Calu3 (cell line): ENCODE data around the gene TAL1. TPM values are rescaled to one million over a fixed set of nuclear protein-coding genes. Genes with fewer than 3 reads are reported as not detected.

Experiments used
- BruUV-seq: library from RNA; stranded (reverse); fragments of 400-500 nt; replicated peaks from 2 replicates; lab custom pipeline; 2021; lab: Mats Ljungman, UMichigan
- CTCF ChIA-PET: fragments of 300-600 bp; sonication (Branson Sonifier 250); formaldehyde crosslinking; loops from one replicate; lab custom pipeline; 2022; ENCODE audit warnings: antibody characterized with exemption; lab: Charles Lee
- DNase-seq: peaks from one replicate; pipeline ENCODE4 v3.0.0; 2022
- H3K27ac Mint-ChIP-seq: one replicate; pipeline ENCODE4 v1.8.0; 2022; ENCODE audit warnings: mixed read lengths; ENCODE audit not compliant: unreplicated experiment
- H3K27me3 Mint-ChIP-seq: one replicate; pipeline ENCODE4 v1.8.0; 2022; ENCODE audit warnings: mixed read lengths; ENCODE audit not compliant: unreplicated experiment
- H3K36me3 Mint-ChIP-seq: one replicate; pipeline ENCODE4 v1.8.0; 2022; ENCODE audit warnings: mild to moderate bottlenecking, moderate library complexity, mixed read lengths; ENCODE audit not compliant: insufficient read depth, unreplicated experiment
- H3K4me1 Mint-ChIP-seq: one replicate; pipeline ENCODE4 v1.8.0; 2022; ENCODE audit warnings: mild to moderate bottlenecking, low read depth, mixed read lengths; ENCODE audit not compliant: unreplicated experiment
- H3K4me3 Mint-ChIP-seq: one replicate; pipeline ENCODE4 v1.8.0; 2022; ENCODE audit warnings: mild to moderate bottlenecking, low read depth, moderate library complexity, mixed read lengths; ENCODE audit not compliant: unreplicated experiment
- H3K9me3 Mint-ChIP-seq: one replicate; pipeline ENCODE4 v1.8.0; 2022; ENCODE audit warnings: low read depth, mixed read lengths; ENCODE audit not compliant: unreplicated experiment
- intact Hi-C: fragments of 100-400 bp; cut with micrococcal nuclease; formaldehyde crosslinking; loops from one replicate; pipeline ENCODE4 v1.10.0; 2022; ENCODE audit not compliant: unreplicated experiment
- total RNA-seq: library from RNA; stranded (reverse); gene quantifications from 2 replicates; pipeline ENCODE4 v1.2.3, GENCODE V29; 2022
- TF ChIP-seq, protein P1 (sequence below): fragments of 200-600 bp; IDR thresholded peaks from one replicate; pipeline ENCODE4 v1.8.0; 2022; ENCODE audit warnings: antibody characterized with exemption; ENCODE audit not compliant: unreplicated experiment

Gene TAL1
- total RNA-seq, 1 experiment from 2014 or later: not detected

DNA sequence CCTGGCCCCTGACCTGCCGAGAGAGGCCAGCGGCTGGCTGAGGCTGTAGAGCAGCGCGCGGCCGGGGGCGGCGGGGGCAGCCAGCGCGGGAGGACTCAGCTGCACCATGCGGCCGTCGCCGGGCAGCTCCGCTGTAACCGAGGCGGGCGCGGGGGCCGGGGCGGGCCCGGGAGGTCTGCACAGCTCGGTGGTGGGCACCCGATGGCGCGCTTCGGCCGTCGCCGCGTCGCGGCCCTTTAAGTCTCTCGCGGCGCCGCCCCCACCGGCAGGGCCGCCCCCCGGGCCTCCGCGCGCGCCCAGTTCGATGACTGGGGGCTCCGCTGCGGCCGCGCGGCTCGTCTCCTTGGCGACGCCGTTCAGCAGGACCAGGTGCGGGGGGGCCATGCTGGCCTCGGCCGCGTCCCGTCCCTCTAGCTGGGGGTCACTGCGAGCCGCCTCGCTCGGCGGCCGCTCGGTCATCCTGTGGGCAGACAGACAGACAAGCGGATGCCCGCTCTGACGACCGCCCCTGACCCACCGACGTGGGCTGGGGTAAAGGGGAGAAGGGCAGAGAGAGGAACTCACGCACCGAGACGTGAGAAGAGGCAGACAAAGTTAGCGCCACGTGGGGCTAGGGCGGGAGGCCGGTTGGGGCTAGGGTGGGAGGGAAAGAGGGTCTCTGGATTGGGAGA is 6.5 kb downstream of the TAL1 start:
- H3K27ac Mint-ChIP-seq: no peak overlapping the region
- H3K36me3 Mint-ChIP-seq: no peaks in the 10 kb centered on the region
- H3K9me3 Mint-ChIP-seq: no peaks in the 10 kb centered on the region
- intact Hi-C loops: no loop called here
- CTCF ChIA-PET: interaction anchor here (1.2 kb wide), 1 partner anchor 33 kb away, joined by 4 read pairs; no protein-coding TSS in a partner anchor
- BruUV-seq: no TSS peak
- no peak for DNase-seq
- H3K27me3 Mint-ChIP-seq: no peaks in the 10 kb centered on the region
- H3K4me3 Mint-ChIP-seq: no peak overlapping the region
- H3K4me1 Mint-ChIP-seq: no peaks in the 10 kb centered on the region
- TF ChIP-seq, protein P1, sequence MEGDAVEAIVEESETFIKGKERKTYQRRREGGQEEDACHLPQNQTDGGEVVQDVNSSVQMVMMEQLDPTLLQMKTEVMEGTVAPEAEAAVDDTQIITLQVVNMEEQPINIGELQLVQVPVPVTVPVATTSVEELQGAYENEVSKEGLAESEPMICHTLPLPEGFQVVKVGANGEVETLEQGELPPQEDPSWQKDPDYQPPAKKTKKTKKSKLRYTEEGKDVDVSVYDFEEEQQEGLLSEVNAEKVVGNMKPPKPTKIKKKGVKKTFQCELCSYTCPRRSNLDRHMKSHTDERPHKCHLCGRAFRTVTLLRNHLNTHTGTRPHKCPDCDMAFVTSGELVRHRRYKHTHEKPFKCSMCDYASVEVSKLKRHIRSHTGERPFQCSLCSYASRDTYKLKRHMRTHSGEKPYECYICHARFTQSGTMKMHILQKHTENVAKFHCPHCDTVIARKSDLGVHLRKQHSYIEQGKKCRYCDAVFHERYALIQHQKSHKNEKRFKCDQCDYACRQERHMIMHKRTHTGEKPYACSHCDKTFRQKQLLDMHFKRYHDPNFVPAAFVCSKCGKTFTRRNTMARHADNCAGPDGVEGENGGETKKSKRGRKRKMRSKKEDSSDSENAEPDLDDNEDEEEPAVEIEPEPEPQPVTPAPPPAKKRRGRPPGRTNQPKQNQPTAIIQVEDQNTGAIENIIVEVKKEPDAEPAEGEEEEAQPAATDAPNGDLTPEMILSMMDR: no peak

DNA sequence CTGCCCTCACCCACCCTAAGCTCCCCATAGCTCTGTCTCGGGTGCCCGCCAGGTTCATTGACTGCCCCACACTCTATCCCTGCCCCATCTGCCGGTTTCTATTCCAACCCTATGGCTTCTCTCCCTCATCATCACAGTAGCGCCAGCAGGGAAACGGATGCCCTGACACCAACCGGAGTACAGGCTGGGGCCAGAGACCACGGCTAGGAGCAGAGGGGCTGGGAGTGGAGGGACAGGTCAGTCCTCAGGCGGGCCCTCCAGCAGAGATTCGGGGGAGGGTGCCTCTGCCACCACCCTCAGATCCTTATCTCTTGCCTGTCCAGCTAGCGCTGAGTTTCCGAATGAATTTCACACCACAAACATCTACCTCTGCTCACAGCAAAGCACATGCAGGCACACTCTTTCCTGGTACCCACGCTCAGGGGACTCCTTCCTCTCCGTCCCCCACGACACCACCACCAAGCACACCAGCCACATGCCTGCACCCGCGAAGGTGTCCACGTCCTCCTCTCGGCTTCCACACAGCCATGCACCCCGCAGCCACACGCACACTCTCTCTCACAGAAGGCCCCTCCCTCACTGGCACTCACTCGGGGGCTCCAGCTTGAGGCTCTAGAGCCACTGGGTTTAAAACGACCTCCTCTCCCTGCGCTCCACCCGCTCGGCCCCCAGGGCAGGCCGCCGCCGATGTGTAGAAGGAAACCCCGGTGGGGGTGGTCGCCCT is 7.2 kb downstream of the TAL1 start:
- CTCF ChIA-PET: interaction anchor here (1.2 kb wide), 1 partner anchor 32 kb away, joined by 4 read pairs; no protein-coding TSS in a partner anchor
- BruUV-seq: no TSS peak

DNA sequence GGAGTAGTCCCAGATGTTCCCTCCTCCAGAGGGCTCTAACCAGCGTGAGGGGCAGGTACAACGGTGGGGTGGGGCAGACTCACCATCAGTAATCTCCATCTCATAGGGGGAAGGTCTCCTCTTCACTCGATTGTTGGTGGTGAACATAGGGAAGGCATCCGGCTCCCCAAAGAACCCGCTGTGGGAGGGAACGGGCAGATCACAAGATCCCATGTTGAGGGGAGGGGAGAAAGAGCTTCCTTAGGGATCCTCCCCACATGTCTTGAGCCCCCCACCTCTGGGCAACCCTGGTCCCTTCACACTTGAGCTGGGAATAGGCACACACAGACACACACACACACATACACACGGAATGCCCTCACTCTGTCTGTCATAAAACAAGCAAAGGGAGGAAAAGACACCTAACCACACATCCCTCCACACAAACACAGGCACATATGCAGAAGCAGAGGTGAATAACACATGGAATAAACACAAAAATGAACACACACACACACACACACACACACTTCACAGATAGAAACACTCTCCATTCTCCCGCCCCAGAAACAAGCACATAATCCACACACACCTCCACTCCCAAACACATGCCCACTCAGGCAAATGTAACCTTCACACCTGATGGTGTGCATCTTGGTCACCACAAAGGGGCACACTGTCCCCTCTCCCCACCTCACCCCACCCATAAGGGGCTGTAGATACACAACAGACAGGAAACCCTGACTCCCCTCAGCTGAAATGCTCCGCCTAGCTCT is 7.9 kb downstream of the TAL1 start:
- BruUV-seq: no TSS peak
- Mint-ChIP-seq H3K27me3 (no peaks in the 10 kb centered on the region), H3K4me1 (no peaks in the 10 kb centered on the region), H3K4me3 (no peak overlapping the region), H3K9me3 (no peaks in the 10 kb centered on the region), H3K36me3 (no peaks in the 10 kb centered on the region), H3K27ac (no peak overlapping the region)
- TF ChIP-seq, protein P1: no peak
- CTCF ChIA-PET: no interaction called here
- intact Hi-C loops: no loop called here
- DNase-seq: no peak

More for the DNA sequence above, 7.2 kb downstream of the TAL1 start:
- Mint-ChIP-seq H3K4me1 (no peaks in the 10 kb centered on the region), H3K27ac (no peak overlapping the region), H3K27me3 (no peaks in the 10 kb centered on the region), H3K36me3 (no peaks in the 10 kb centered on the region), H3K4me3 (no peak overlapping the region), H3K9me3 (no peaks in the 10 kb centered on the region)
- TF ChIP-seq, protein P1: no peak
- DNase-seq: no peak
- intact Hi-C loops: no loop called here

DNA sequence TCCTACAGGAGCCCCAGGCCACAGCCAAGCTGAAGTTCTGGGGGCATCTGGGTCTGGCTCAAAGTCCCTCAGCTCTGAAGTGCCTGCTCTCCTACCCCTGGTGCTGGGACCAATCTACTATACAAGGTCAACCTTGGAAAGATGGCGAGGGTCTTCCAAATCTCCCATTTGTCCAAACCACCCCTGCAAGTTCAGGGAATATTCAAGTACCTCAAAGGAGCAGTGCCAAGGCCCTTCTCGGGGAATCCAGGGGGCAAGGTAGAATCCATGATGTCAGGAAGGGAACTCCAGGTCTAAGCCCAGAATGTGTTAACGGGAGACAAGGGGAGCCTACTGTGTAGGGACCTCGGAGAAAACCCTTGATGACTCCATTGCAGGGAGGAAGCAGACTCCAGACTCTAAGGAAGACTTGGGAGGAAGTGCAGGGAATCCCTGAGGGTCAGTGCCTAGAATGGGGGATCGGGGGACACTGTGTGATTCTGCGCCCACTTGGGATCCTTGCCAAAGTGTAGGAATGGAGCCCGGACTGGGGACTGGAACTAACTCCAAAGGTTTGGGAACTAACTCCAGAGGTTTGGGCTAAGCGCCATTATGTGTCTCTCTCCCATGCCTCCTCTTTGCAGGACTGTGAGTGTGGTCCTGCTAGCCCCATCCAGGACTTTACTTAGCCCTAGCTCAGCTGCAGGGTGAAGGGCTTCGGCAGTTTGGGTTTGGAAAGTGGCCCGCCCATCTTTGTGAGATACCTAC is 8.7 kb downstream of the TAL1 start:
- Mint-ChIP-seq H3K27me3 (no peaks in the 10 kb centered on the region), H3K36me3 (no peaks in the 10 kb centered on the region), H3K9me3 (no peaks in the 10 kb centered on the region), H3K27ac (no peak overlapping the region), H3K4me1 (no peaks in the 10 kb centered on the region), H3K4me3 (no peak overlapping the region)
- intact Hi-C loops: no loop called here
- no TSS peak for BruUV-seq
- CTCF ChIA-PET: no interaction called here
- DNase-seq: no peak
- TF ChIP-seq, protein P1: no peak
